Loucy (cell line): Measurements from ENCODE around the gene LATS2.

Source experiments
- H2AFZ ChIP-seq: fragments of 200-600 bp; sonication (generic); 2 replicates; pipeline ENCODE4 v1.6.0; 2016; ENCODE audit warnings: antibody characterized with exemption, mild to moderate bottlenecking, low read length, moderate library complexity
- H3F3A ChIP-seq: fragments of 200-600 bp; 2 replicates; pipeline ENCODE4 v1.6.0; 2016; ENCODE audit warnings: antibody characterized with exemption, low read depth, mild to moderate bottlenecking
- H3K27me3 ChIP-seq: fragments of 200-600 bp; sonication (generic); 2 replicates; pipeline ENCODE4 v1.6.1; 2014; ENCODE audit warnings: low read length, mild to moderate bottlenecking; ENCODE audit not compliant: insufficient read depth, poor library complexity, severe bottlenecking
- H3K36me3 ChIP-seq: fragments of 200-600 bp; sonication (generic); 2 replicates; pipeline ENCODE4 v1.6.1; 2016; ENCODE audit warnings: low read length; ENCODE audit not compliant: insufficient read depth
- H3K4me1 ChIP-seq: fragments of 200-600 bp; sonication (generic); 2 replicates; pipeline ENCODE4 v1.5.1; 2014; ENCODE audit warnings: low read length, mild to moderate bottlenecking; ENCODE audit not compliant: insufficient read depth, poor library complexity, severe bottlenecking
- H3K4me2 ChIP-seq: fragments of 200-600 bp; sonication (generic); 2 replicates; pipeline ENCODE4 v1.6.0; 2014; ENCODE audit warnings: antibody characterized with exemption, low read length, low read depth, mild to moderate bottlenecking; ENCODE audit not compliant: poor library complexity, severe bottlenecking
- H3K4me3 ChIP-seq: fragments of 200-600 bp; sonication (generic); 2 replicates; pipeline ENCODE4 v1.5.1; 2014; ENCODE audit warnings: low read length, mild to moderate bottlenecking, mixed read lengths; ENCODE audit not compliant: poor library complexity, severe bottlenecking
- H3K79me2 ChIP-seq: fragments of 200-600 bp; sonication (generic); 2 replicates; pipeline ENCODE4 v1.6.1; 2014; ENCODE audit warnings: low read length; ENCODE audit not compliant: insufficient read depth
- H3K9ac ChIP-seq: fragments of 200-600 bp; sonication (generic); 2 replicates; pipeline ENCODE4 v1.6.0; 2014; ENCODE audit warnings: mild to moderate bottlenecking, low read depth, low read length, moderate library complexity; ENCODE audit not compliant: poor library complexity, severe bottlenecking
- H3K9me2 ChIP-seq: fragments of 200-600 bp; sonication (generic); replicated peaks from 2 replicates; pipeline ENCODE4 v1.6.1; 2016; ENCODE audit warnings: low read depth, low read length, mixed read lengths
- H3K9me3 ChIP-seq: fragments of 200-600 bp; sonication (generic); 2 replicates; pipeline ENCODE4 v1.6.1; 2014; ENCODE audit warnings: mild to moderate bottlenecking, antibody characterized with exemption, low read length, low read depth; ENCODE audit not compliant: insufficient read depth
- H4K20me1 ChIP-seq: fragments of 200-600 bp; sonication (generic); 2 replicates; pipeline ENCODE4 v1.6.0; 2014; ENCODE audit warnings: antibody characterized with exemption, low read length, mild to moderate bottlenecking; ENCODE audit not compliant: insufficient read depth, poor library complexity, severe bottlenecking
- EZH2phosphoT487 ChIP-seq: fragments of 200-600 bp; IDR thresholded peaks from 2 replicates; pipeline ENCODE4 v1.6.1; 2018; ENCODE audit warnings: antibody characterized with exemption, mild to moderate bottlenecking, moderate library complexity, borderline replicate concordance
- TF ChIP-seq, protein P1 (sequence below): fragments of 200-600 bp; sonication (generic); conservative IDR thresholded peaks from 2 replicates; pipeline ENCODE4 v1.5.1; 2014; ENCODE audit warnings: mild to moderate bottlenecking, antibody characterized with exemption, low read length

The LATS2 gene

DNA sequence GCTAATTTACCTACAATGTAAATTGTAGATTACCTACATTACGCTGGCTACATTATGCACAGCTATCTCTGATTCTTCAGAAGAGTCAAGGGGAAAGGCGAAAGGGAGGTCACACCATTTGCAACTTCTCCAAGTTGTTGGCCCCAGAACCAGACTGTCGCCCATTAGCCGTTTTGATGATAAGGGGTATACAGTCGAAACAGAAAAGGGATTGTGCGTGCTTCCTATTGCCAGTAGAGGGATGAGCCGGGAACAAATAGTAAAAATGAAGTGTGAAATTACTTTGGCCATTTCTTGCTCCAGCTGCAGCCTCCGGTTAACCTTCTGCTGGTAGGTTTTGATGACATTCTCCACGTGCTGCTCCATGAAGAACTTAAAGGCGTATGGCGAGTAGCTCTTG lies 73.8 kb downstream of the LATS2 start:
- H2AFZ ChIP-seq: no peak overlapping the region

DNA sequence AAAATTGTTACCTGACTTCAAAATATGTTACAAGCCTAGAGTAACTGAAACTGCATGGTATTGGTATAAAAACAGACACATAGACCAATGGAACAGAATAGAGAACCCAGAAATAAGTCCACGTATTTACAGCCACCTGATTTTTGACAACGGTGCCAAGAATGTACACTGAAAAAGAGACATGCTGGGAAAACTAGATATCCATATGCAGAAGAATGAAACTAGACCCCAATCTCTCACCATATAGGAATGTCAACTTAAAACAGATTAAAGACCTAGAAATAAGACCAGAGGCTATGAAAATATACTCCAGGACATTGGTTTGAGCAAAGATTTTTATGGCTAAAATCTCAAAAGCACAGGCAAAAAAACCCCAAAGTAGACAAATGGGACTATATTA lies 76.5 kb downstream of the LATS2 start:
- Histone ChIP-seq H3F3A (no peaks in the 10 kb centered on the region), H3K79me2 (no peaks in the 10 kb centered on the region), H4K20me1 (no peaks in the 10 kb centered on the region), H3K36me3 (no peaks in the 10 kb centered on the region), H3K27me3 (no peaks in the 10 kb centered on the region), H3K4me3 (no peak overlapping the region), H2AFZ (no peak overlapping the region), H3K4me1 (no peaks in the 10 kb centered on the region), H3K9me2 (no peaks in the 10 kb centered on the region), H3K9me3 (no peaks in the 10 kb centered on the region), H3K4me2 (no peak overlapping the region), H3K9ac (no peak overlapping the region)
- TF ChIP-seq EZH2phosphoT487: no peak
- TF ChIP-seq, protein P1, sequence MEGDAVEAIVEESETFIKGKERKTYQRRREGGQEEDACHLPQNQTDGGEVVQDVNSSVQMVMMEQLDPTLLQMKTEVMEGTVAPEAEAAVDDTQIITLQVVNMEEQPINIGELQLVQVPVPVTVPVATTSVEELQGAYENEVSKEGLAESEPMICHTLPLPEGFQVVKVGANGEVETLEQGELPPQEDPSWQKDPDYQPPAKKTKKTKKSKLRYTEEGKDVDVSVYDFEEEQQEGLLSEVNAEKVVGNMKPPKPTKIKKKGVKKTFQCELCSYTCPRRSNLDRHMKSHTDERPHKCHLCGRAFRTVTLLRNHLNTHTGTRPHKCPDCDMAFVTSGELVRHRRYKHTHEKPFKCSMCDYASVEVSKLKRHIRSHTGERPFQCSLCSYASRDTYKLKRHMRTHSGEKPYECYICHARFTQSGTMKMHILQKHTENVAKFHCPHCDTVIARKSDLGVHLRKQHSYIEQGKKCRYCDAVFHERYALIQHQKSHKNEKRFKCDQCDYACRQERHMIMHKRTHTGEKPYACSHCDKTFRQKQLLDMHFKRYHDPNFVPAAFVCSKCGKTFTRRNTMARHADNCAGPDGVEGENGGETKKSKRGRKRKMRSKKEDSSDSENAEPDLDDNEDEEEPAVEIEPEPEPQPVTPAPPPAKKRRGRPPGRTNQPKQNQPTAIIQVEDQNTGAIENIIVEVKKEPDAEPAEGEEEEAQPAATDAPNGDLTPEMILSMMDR: no peak

More for the DNA sequence above, 73.8 kb downstream of the LATS2 start:
- Histone ChIP-seq H3K4me1 (no peaks in the 10 kb centered on the region), H3K79me2 (no peaks in the 10 kb centered on the region), H3F3A (no peaks in the 10 kb centered on the region), H3K4me2 (no peak overlapping the region), H3K4me3 (no peak overlapping the region), H3K27me3 (no peaks in the 10 kb centered on the region), H4K20me1 (no peaks in the 10 kb centered on the region), H3K9me2 (no peaks in the 10 kb centered on the region), H3K9me3 (no peaks in the 10 kb centered on the region), H3K36me3 (no peaks in the 10 kb centered on the region), H3K9ac (no peak overlapping the region)
- TF ChIP-seq EZH2phosphoT487: no peak
- TF ChIP-seq, protein P1: no peak

DNA sequence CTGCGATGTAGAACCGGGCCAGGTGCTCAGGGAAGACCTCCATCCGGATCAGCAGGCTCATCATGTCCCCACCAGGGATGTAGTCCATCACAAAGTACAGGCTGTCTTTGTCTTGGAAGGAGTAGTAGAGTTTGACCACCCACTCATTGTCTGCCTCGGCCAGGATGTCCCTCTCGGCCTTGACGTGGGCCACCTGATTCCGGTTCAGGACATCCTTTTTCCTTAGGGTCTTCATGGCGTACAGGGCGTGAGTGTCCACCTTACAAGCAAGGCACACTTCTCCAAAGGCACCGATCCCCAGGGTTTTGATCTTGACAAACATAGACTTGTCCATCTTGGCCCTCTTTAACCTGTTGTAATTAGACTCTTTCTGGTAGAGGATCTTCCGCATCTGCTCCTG lies 78.0 kb downstream of the LATS2 start:
- no peak overlapping the region for H2AFZ ChIP-seq
- no peak overlapping the region for H3K4me3 ChIP-seq
- no peaks in the 10 kb centered on the region for H3K36me3 ChIP-seq

More for the DNA sequence above, 78.0 kb downstream of the LATS2 start:
- no peaks in the 10 kb centered on the region for H3F3A ChIP-seq
- H3K4me1 ChIP-seq: no peaks in the 10 kb centered on the region
- H3K27me3 ChIP-seq: no peaks in the 10 kb centered on the region
- H4K20me1 ChIP-seq: no peaks in the 10 kb centered on the region
- H3K9ac ChIP-seq: no peak overlapping the region
- H3K79me2 ChIP-seq: no peaks in the 10 kb centered on the region
- no peaks in the 10 kb centered on the region for H3K9me3 ChIP-seq
- no peaks in the 10 kb centered on the region for H3K9me2 ChIP-seq
- no peak for TF ChIP-seq EZH2phosphoT487
- TF ChIP-seq, protein P1: no peak
- no peak overlapping the region for H3K4me2 ChIP-seq
